Measurements from ENCODE around the gene ATP1B3. TPM values are rescaled to one million over a fixed set of nuclear protein-coding genes. Genes with fewer than 3 reads are reported as not detected.

Gene ATP1B3
- polyA plus RNA-seq, 1 experiment, result 59.7 TPM

DNA sequence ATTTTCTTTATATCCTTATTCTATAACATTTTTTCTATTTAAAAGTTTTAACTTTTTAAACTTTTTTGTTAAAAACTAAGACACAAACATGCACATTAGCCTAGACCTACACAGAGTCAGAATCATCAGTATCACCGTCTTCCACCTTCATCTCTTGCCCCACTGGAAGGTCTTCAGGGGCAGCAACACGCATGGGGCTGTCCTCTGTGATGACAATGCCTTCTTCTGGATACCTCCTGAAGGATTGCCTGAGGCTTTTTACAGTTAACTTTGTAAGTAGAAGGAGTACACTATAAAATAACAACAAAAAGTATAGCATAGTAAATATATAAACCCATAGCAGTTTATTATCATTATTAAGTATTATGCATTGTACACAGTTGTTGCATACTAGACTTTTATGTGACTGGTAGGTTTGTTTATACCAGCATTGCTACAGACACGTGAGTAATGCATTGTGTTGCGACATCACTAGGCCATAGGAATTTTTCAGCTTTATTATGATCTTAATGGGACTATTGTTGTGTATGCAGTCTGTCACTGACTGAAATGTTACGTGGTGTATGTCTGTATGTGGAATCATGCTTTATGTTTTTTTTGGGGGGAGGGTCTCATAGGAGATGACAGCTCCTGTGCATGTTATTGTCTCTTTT lies 18.2 kb downstream of the ATP1B3 start:
- peak; percentile 71 for DNase-seq (ENCODE audit: low read depth)

DNA sequence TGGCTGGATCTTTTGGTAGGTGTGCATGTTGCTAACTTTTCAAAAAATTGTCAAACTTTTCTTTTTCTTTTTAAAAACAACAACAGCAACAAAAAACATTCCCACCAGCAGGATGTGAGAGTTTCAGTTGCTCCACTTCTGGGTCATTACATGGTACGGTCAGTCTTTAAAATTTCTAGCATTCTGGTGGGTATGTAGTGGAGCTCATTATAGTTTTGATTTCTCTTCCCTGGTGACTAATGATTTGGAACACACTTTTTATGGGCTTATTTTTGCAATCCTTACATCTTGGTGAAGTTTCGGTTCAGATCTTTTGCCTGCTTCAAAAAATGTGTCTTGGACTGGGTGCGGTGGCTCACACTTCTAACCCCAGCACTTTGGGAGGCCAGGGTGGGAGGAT lies 19.3 kb downstream of the ATP1B3 start:
- ChIA-PET CTCF (no interaction called here), POLR2A (interaction anchor here (0.6 kb wide), 1 partner anchor 10 kb away, joined by 3 read pairs; no protein-coding TSS in a partner anchor)
- no peak for DNase-seq (ENCODE audit: low read depth)
- Histone ChIP-seq H3K4me3 (ENCODE audit: low read depth, low read length) (no peak overlapping the region), H3K36me3 (ENCODE audit: control insufficient read depth, insufficient read depth, low read length) (no peaks in the 10 kb centered on the region), H3K27me3 (ENCODE audit: control insufficient read depth, insufficient read depth, low read length) (no peaks in the 10 kb centered on the region)
- TF ChIP-seq, protein P1, sequence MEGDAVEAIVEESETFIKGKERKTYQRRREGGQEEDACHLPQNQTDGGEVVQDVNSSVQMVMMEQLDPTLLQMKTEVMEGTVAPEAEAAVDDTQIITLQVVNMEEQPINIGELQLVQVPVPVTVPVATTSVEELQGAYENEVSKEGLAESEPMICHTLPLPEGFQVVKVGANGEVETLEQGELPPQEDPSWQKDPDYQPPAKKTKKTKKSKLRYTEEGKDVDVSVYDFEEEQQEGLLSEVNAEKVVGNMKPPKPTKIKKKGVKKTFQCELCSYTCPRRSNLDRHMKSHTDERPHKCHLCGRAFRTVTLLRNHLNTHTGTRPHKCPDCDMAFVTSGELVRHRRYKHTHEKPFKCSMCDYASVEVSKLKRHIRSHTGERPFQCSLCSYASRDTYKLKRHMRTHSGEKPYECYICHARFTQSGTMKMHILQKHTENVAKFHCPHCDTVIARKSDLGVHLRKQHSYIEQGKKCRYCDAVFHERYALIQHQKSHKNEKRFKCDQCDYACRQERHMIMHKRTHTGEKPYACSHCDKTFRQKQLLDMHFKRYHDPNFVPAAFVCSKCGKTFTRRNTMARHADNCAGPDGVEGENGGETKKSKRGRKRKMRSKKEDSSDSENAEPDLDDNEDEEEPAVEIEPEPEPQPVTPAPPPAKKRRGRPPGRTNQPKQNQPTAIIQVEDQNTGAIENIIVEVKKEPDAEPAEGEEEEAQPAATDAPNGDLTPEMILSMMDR (IDR thresholded peaks at IDR 0.05; ENCODE audit: insufficient read depth, low read depth, low read length), result no peak

More for the DNA sequence above, 18.2 kb downstream of the ATP1B3 start:
- CTCF ChIA-PET, result interaction anchor here (0.9 to 1.8 kb wide), 4 partner anchors 11 to 18 kb away, joined by 3 to 4 read pairs (median 4); partner anchors contain the start of gene ATP1B3
- POLR2A ChIA-PET, result interaction anchor here (0.7 kb wide), 1 partner anchor 12 kb away, joined by 3 read pairs; no protein-coding TSS in a partner anchor
- TF ChIP-seq, protein P1 (IDR thresholded peaks at IDR 0.05; ENCODE audit: insufficient read depth, low read depth, low read length), result no peak
- H3K27me3 ChIP-seq (ENCODE audit: control insufficient read depth, insufficient read depth, low read length), result no peaks in the 10 kb centered on the region
- no peak overlapping the region for H3K4me3 ChIP-seq (ENCODE audit: low read depth, low read length)
- H3K36me3 ChIP-seq (ENCODE audit: control insufficient read depth, insufficient read depth, low read length), result no peaks in the 10 kb centered on the region

DNA sequence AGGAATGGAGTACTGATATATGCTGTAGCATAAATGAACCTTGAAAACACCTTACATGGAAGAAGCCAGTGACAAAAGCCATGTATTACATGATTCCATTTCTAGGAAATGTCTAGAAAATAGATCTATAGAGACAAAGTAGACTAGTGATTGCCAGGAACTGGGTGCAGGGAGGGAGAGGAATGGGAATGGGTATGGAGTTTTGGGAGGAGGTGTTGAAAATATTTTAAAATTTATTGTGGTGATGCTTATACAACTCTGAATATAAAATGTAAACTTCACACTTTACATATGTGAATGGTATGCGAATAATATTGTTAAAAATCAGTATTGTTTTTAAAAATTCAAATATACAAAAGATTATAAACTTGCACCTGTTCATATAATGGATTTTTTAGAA lies 22.5 kb downstream of the ATP1B3 start:
- no peak for DNase-seq (ENCODE audit: low read depth)
- H3K27me3 ChIP-seq (ENCODE audit: control insufficient read depth, insufficient read depth, low read length), result no peaks in the 10 kb centered on the region
- no peaks in the 10 kb centered on the region for H3K36me3 ChIP-seq (ENCODE audit: control insufficient read depth, insufficient read depth, low read length)
- ChIA-PET POLR2A (no interaction called here), CTCF (no interaction called here)
- TF ChIP-seq, protein P1 (IDR thresholded peaks at IDR 0.05; ENCODE audit: insufficient read depth, low read depth, low read length), result no peak
- H3K4me3 ChIP-seq (ENCODE audit: low read depth, low read length), result no peak overlapping the region

DNA sequence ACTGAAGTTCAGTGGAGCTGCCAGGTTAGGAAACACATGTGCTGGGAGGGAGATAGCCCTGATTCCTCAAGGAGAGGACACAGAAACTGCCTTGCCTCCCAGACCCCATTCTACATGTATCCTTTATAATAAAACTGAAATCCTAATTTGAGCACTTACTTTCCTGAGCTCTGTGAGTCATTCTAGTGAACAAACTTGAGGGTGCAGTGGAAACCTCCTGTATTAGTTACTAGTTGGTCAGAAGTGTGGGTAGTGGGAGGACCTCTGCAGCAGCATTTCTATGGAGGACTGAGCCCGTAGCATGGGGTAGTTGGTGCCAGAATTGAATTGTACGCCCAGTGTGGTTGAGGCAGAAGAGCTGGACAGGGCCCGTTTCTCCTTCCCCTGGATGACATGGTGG lies 23.9 kb downstream of the ATP1B3 start:
- POLR2A ChIA-PET, result no interaction called here
- CTCF ChIA-PET, result interaction anchor here (1.2 to 1.8 kb wide), 4 partner anchors 8 to 25 kb away, joined by 3 to 5 read pairs (median 4); no protein-coding TSS in a partner anchor

DNA sequence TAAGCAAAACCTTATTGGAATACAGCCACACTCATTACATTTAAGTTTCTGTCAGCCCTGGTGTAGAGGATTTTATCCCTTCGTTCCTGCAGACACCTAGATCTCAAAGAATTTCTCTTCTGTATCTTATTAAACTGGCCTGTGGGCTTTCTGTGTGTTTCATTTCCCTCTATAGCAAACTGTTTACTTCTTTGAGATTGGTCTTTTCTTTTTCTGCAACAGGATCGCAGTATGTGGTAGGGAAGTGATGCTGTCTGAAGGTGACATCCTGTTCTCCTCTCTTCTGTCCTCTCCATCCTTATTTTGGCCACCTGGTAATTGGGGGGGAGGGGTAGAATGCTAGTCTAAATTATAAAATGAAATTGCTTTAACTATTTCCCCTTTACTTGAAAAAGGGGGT lies 25.5 kb downstream of the ATP1B3 start:
- DNase-seq (ENCODE audit: low read depth), result no peak
- Histone ChIP-seq H3K4me3 (ENCODE audit: low read depth, low read length) (no peak overlapping the region), H3K27me3 (ENCODE audit: control insufficient read depth, insufficient read depth, low read length) (no peaks in the 10 kb centered on the region), H3K36me3 (ENCODE audit: control insufficient read depth, insufficient read depth, low read length) (no peaks in the 10 kb centered on the region; the same call in none of the 2 replicates)
- TF ChIP-seq, protein P1 (IDR thresholded peaks at IDR 0.05; ENCODE audit: insufficient read depth, low read depth, low read length), result no peak
- POLR2A ChIA-PET, result no interaction called here
- CTCF ChIA-PET, result no interaction called here

More for the DNA sequence above, 23.9 kb downstream of the ATP1B3 start:
- Histone ChIP-seq H3K4me3 (ENCODE audit: low read depth, low read length) (no peak overlapping the region), H3K36me3 (ENCODE audit: control insufficient read depth, insufficient read depth, low read length) (no peaks in the 10 kb centered on the region), H3K27me3 (ENCODE audit: control insufficient read depth, insufficient read depth, low read length) (no peaks in the 10 kb centered on the region)
- no peak for DNase-seq (ENCODE audit: low read depth)
- TF ChIP-seq, protein P1 (IDR thresholded peaks at IDR 0.05; ENCODE audit: insufficient read depth, low read depth, low read length), result no peak
